Measurements from ENCODE around the gene UVRAG.

UVRAG gene

GRCh38 chr11:76069001-76069400, 254.0 kb downstream of the UVRAG start:
- no peak overlapping the region for H3K27ac ChIP-seq (replicated peaks)
- H3K27me3 ChIP-seq (ENCODE audit: insufficient read depth, poor library complexity, severe bottlenecking): no peaks in the 10 kb centered on the region
- no peak overlapping the region for H3K4me3 ChIP-seq (replicated peaks; ENCODE audit: insufficient read depth, low read length)
- TF ChIP-seq SPI1 (IDR thresholded peaks at IDR 0.05; ENCODE audit: borderline replicate concordance, low read depth): no peak
- TF ChIP-seq, protein P1, sequence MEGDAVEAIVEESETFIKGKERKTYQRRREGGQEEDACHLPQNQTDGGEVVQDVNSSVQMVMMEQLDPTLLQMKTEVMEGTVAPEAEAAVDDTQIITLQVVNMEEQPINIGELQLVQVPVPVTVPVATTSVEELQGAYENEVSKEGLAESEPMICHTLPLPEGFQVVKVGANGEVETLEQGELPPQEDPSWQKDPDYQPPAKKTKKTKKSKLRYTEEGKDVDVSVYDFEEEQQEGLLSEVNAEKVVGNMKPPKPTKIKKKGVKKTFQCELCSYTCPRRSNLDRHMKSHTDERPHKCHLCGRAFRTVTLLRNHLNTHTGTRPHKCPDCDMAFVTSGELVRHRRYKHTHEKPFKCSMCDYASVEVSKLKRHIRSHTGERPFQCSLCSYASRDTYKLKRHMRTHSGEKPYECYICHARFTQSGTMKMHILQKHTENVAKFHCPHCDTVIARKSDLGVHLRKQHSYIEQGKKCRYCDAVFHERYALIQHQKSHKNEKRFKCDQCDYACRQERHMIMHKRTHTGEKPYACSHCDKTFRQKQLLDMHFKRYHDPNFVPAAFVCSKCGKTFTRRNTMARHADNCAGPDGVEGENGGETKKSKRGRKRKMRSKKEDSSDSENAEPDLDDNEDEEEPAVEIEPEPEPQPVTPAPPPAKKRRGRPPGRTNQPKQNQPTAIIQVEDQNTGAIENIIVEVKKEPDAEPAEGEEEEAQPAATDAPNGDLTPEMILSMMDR (IDR thresholded peaks at IDR 0.05; ENCODE audit: insufficient read depth, low read length): no peak
- TF ChIP-seq REST (IDR thresholded peaks at IDR 0.05; ENCODE audit: insufficient replicate concordance, low read depth): no peak
- TF ChIP-seq GABPA (IDR thresholded peaks at IDR 0.05; ENCODE audit: low read depth): no peak
- TF ChIP-seq POLR2AphosphoS5 (IDR thresholded peaks at IDR 0.05; ENCODE audit: low read depth): no peak
- no peak for DNase-seq (ENCODE audit: low read depth in 1 of 2, low spot score in 1 of 2)

- no peaks in the 10 kb centered on the region for H3K27me3 ChIP-seq (ENCODE audit: insufficient read depth, poor library complexity, severe bottlenecking)
- H3K27ac ChIP-seq (replicated peaks): no peak overlapping the region
- DNase-seq (ENCODE audit: low read depth in 1 of 2, low spot score in 1 of 2): no peak
- TF ChIP-seq, protein P1 (IDR thresholded peaks at IDR 0.05; ENCODE audit: insufficient read depth, low read length): no peak
- no peak for TF ChIP-seq POLR2AphosphoS5 (IDR thresholded peaks at IDR 0.05; ENCODE audit: low read depth)
- peak; percentile 64 for TF ChIP-seq SPI1 (IDR thresholded peaks at IDR 0.05; ENCODE audit: borderline replicate concordance, low read depth)
- TF ChIP-seq GABPA (IDR thresholded peaks at IDR 0.05; ENCODE audit: low read depth): no peak
- no peak overlapping the region for H3K4me3 ChIP-seq (replicated peaks; ENCODE audit: insufficient read depth, low read length)
Observed at GRCh38 chr11:76071090-76071489, 256.1 kb downstream of the UVRAG start.

DNA sequence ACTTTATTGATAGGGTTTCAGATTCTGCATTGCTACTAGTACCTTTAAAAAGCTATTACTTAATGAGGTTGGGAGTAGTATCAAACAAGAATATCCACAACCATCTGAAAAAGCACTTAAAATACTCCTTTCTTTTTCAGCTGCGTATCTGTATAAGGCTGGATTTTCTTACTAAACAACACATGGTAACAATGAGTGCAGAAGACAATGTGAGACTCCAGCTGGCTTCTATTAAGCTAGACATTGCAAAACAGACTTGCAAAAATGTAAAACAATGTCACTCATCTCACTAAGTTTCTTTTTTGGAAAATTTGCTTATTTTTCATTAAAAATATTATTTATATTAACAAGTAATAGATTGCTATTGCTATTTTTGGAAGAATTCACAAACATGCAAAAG, 258.7 kb downstream of the UVRAG start:
- no peaks in the 10 kb centered on the region for H3K27me3 ChIP-seq (ENCODE audit: insufficient read depth, poor library complexity, severe bottlenecking)
- no peak overlapping the region for H3K27ac ChIP-seq (replicated peaks)
- no peak for DNase-seq (ENCODE audit: low read depth in 1 of 2, low spot score in 1 of 2)
- TF ChIP-seq REST (IDR thresholded peaks at IDR 0.05; ENCODE audit: insufficient replicate concordance, low read depth) (no peak), POLR2AphosphoS5 (IDR thresholded peaks at IDR 0.05; ENCODE audit: low read depth) (no peak), GABPA (IDR thresholded peaks at IDR 0.05; ENCODE audit: low read depth) (no peak), SPI1 (IDR thresholded peaks at IDR 0.05; ENCODE audit: borderline replicate concordance, low read depth) (no peak)
- TF ChIP-seq, protein P1 (IDR thresholded peaks at IDR 0.05; ENCODE audit: insufficient read depth, low read length): no peak
- no peak overlapping the region for H3K4me3 ChIP-seq (replicated peaks; ENCODE audit: insufficient read depth, low read length)

Measured in HL-60 (cell line).